Breast epithelium (tissue), 4 donors: ENCODE data around the gene EIF4G3. TPM values are rescaled to one million over a fixed set of nuclear protein-coding genes. Genes with fewer than 3 reads are reported as not detected.

Experiments
- DNase-seq, 2 donors: peaks; one replicate each; pipeline ENCODE4 v3.0.0-alpha.2; 2019; ENCODE audit warnings: low spot score in 2 of 2
- H3K27ac ChIP-seq, 2 donors: fragments of 200-600 bp; sonication (generic) in 1 of 2; one replicate each; pipeline ENCODE4 v1.5.1; 2016 to 2019; ENCODE audit warnings: mild to moderate bottlenecking in 1 of 2
- H3K27me3 ChIP-seq, 2 donors: fragments of 200-600 bp; sonication (generic) in 1 of 2; one replicate each; pipeline versions ENCODE4 v1.5.1 to v1.6.0; 2017 to 2019; ENCODE audit warnings: control low read depth in 1 of 2, mild to moderate bottlenecking in 1 of 2
- H3K36me3 ChIP-seq: fragments of 200-600 bp; one replicate; pipeline ENCODE4 v1.5.1; 2019
- H3K4me1 ChIP-seq, 2 donors: fragments of 200-600 bp; sonication (generic); one replicate each; pipeline ENCODE4 v1.5.1; 2016 to 2019; ENCODE audit warnings: control low read depth in 1 of 2
- H3K4me3 ChIP-seq, 3 donors: fragments of 200-600 bp; sonication (generic); 1 replicate in 2 of 3; 2 replicates in 1 of 3; pipeline ENCODE4 v1.5.1; 2016 to 2019; ENCODE audit warnings: mild to moderate bottlenecking in 3 of 3, moderate library complexity in 2 of 3
- H3K9me3 ChIP-seq, 2 donors: fragments of 200-600 bp; sonication (generic) in 1 of 2; one replicate each; pipeline ENCODE4 v1.5.1; 2016 to 2019; ENCODE audit warnings: control low read depth in 1 of 2
- CTCF ChIP-seq, 3 donors: fragments of 450-650 bp; IDR thresholded peaks; one replicate each; pipeline ENCODE4 v1.5.1; 2016 to 2017; ENCODE audit warnings: antibody characterized with exemption in 3 of 3, mild to moderate bottlenecking in 3 of 3, moderate library complexity in 3 of 3
- POLR2A ChIP-seq: fragments of 450-650 bp; IDR thresholded peaks from one replicate; pipeline ENCODE4 v1.6.1; 2016; ENCODE audit warnings: antibody characterized with exemption, mild to moderate bottlenecking, moderate library complexity
- POLR2AphosphoS5 ChIP-seq, 3 donors: sonication (generic); formaldehyde crosslinking; IDR thresholded peaks; one replicate each; pipeline ENCODE4 v1.6.1; 2017; ENCODE audit warnings: antibody characterized with exemption in 3 of 3
- intact Hi-C: fragments of 100-400 bp; cut with DNase I; formaldehyde crosslinking; loops from one replicate; pipeline ENCODE4 v1.15.1; 2023; ENCODE audit warnings: low total_unique reads
- total RNA-seq, 3 donors: library from RNA; depleted of rRNA; stranded (reverse); fragments of >200 nt; gene quantifications; one replicate each; pipeline ENCODE4 v1.1.0, GENCODE V29; 2016

The EIF4G3 gene
- total RNA-seq, 3 donors from 2014 or later = 37.8 to 52.4 (median 50.8) TPM

DNA sequence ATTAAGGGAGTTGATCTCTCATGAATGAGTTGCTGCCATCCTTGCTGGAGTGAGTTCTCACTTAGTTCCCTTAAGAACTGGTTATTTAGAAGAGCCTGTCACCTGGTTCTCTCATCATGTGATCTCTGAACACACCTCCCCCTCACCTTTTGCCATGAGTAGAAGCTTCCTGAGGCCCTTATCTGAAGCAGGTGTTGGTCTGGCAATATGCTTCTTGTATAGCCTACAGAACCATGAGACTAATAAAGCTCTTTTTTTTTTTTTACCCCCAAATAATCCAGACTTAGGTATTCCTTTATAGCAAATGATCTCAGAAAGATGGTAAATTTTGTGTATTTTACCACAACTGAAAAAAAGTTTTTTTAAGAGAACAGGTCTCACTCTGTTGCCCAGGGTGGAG is 158.0 kb downstream of the EIF4G3 start:
- H3K27ac ChIP-seq = no peak overlapping the region
- intact Hi-C loops = no loop called here
- no peak for DNase-seq
- H3K4me3 ChIP-seq = no peak overlapping the region
- no peaks in the 10 kb centered on the region for H3K4me1 ChIP-seq
- H3K9me3 ChIP-seq = no peaks in the 10 kb centered on the region
- TF ChIP-seq POLR2AphosphoS5 (IDR thresholded peaks at IDR 0.05) (no peak), POLR2A (no peak), CTCF (IDR thresholded peaks at IDR 0.05) (no peak)
- H3K36me3 ChIP-seq = no peaks in the 10 kb centered on the region
- H3K27me3 ChIP-seq = no peaks in the 10 kb centered on the region

GRCh38 chr1:21013510-21013909 is 163.2 kb downstream of the EIF4G3 start:
- Histone ChIP-seq H3K4me1 (no peaks in the 10 kb centered on the region), H3K27me3 (no peaks in the 10 kb centered on the region), H3K4me3 (no peak overlapping the region), H3K36me3 (no peaks in the 10 kb centered on the region), H3K9me3 (no peaks in the 10 kb centered on the region), H3K27ac (no peak overlapping the region)
- intact Hi-C loops = no loop called here
- no peak for DNase-seq
- TF ChIP-seq POLR2AphosphoS5 (IDR thresholded peaks at IDR 0.05) (no peak), POLR2A (no peak), CTCF (IDR thresholded peaks at IDR 0.05) (no peak)

GRCh38 chr1:21012937-21013336 is 163.8 kb downstream of the EIF4G3 start:
- intact Hi-C loops = no loop called here
- no peak for DNase-seq
- H3K36me3 ChIP-seq = no peaks in the 10 kb centered on the region
- H3K27me3 ChIP-seq = no peaks in the 10 kb centered on the region
- H3K9me3 ChIP-seq = no peaks in the 10 kb centered on the region
- peak overlapping the region in 1 of 2 donors; percentile 48 for H3K27ac ChIP-seq
- H3K4me3 ChIP-seq = peak overlapping the region in 1 of 3 donors; percentile 20
- H3K4me1 ChIP-seq = no peaks in the 10 kb centered on the region
- no peak for TF ChIP-seq POLR2AphosphoS5 (IDR thresholded peaks at IDR 0.05)

DNA sequence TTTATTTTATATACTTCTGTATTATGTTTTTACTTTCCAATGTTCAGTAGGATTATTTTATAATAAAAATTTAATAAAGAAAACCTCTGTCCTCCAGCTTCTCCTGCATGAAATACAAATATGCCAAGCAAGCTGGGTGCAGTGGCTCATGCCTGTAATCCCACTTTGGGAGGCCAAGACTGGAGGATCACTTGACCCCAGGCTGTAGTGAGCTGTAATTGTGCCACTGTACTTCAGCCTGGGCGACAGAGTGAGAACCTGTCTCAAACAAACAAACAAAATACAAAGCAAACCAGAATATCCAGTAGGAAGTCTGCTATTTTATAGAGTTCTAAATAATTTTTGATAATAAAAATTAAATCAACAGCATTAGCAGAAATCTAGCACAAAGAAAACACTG is 168.8 kb downstream of the EIF4G3 start:
- Histone ChIP-seq H3K9me3 (no peaks in the 10 kb centered on the region), H3K36me3 (no peaks in the 10 kb centered on the region), H3K27ac (no peak overlapping the region), H3K4me1 (no peaks in the 10 kb centered on the region), H3K27me3 (no peaks in the 10 kb centered on the region), H3K4me3 (no peak overlapping the region)
- DNase-seq = no peak
- TF ChIP-seq CTCF (IDR thresholded peaks at IDR 0.05) (no peak), POLR2A (no peak), POLR2AphosphoS5 (IDR thresholded peaks at IDR 0.05) (no peak)
- intact Hi-C loops = no loop called here

GRCh38 chr1:21005466-21006239 is 171.0 kb downstream of the EIF4G3 start:
- DNase-seq = no peak
- TF ChIP-seq CTCF (IDR thresholded peaks at IDR 0.05) = no peak
- TF ChIP-seq POLR2A = no peak
- TF ChIP-seq POLR2AphosphoS5 (IDR thresholded peaks at IDR 0.05) = no peak
- H3K9me3 ChIP-seq = no peaks in the 10 kb centered on the region
- intact Hi-C loops = no loop called here
- no peak overlapping the region for H3K27ac ChIP-seq
- no peaks in the 10 kb centered on the region for H3K4me1 ChIP-seq
- H3K27me3 ChIP-seq = no peaks in the 10 kb centered on the region
- H3K4me3 ChIP-seq = no peak overlapping the region
- H3K36me3 ChIP-seq = no peaks in the 10 kb centered on the region
